NCI-H2196 (cell line): ENCODE results near the gene NLRP6.

Experiments
- DNase-seq: peaks from one replicate; lab custom pipeline; 2025; ENCODE audit not compliant: unreplicated experiment; lab: John Stamatoyannopoulos, UW

The NLRP6 gene

GRCh38 chr11:281486-282161, 3.4 kb downstream of the NLRP6 start:
- no peak for DNase-seq

GRCh38 chr11:282171-282570, 4.0 kb downstream of the NLRP6 start:
- no peak for DNase-seq

GRCh38 chr11:282630-283360, 4.6 kb downstream of the NLRP6 start:
- no peak for DNase-seq

GRCh38 chr11:283405-284104, 5.3 kb downstream of the NLRP6 start:
- DNase-seq, result no peak

GRCh38 chr11:284105-285020, 6.2 kb downstream of the NLRP6 start:
- no peak for DNase-seq

DNA sequence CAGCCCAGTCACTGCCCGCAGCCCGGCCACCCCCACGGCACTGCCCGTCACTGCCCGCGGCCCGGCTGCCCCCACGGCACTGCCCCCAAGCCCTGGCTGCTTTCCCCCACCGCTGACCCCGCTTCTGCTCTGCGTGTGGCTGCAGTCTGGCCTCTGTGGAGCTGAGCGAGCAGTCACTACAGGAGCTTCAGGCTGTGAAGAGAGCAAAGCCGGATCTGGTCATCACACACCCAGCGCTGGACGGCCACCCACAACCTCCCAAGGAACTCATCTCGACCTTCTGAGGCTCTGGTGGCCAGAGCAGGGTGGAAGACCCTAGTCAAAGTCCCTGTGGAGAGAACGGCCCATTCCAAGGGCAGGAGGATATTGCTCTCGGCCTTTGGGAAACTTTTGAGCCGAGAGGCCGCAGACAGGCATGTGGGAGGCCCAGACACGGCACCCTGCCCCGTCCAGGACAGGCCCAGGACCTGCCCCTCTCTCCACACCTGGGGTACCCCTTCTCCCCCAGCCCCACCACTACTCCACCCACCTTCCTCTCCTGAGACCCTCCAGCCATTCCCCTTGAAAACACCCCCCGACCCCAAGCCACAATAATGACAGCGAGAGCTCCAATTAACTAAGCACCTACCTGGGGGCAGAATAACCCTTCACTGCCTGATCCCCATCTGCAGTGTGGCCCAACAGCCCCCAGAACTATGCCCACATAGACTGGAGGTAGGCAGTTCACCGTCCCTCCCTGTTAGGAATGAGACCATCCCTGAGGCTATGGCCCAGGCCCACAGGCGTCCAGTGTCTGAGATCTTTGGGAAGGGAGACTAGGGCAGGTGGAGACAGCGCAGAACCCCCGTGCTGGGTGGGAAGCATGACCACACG, 7.0 kb downstream of the NLRP6 start:
- DNase-seq, result no peak

GRCh38 chr11:285894-286220, 7.7 kb downstream of the NLRP6 start:
- no peak for DNase-seq

DNA sequence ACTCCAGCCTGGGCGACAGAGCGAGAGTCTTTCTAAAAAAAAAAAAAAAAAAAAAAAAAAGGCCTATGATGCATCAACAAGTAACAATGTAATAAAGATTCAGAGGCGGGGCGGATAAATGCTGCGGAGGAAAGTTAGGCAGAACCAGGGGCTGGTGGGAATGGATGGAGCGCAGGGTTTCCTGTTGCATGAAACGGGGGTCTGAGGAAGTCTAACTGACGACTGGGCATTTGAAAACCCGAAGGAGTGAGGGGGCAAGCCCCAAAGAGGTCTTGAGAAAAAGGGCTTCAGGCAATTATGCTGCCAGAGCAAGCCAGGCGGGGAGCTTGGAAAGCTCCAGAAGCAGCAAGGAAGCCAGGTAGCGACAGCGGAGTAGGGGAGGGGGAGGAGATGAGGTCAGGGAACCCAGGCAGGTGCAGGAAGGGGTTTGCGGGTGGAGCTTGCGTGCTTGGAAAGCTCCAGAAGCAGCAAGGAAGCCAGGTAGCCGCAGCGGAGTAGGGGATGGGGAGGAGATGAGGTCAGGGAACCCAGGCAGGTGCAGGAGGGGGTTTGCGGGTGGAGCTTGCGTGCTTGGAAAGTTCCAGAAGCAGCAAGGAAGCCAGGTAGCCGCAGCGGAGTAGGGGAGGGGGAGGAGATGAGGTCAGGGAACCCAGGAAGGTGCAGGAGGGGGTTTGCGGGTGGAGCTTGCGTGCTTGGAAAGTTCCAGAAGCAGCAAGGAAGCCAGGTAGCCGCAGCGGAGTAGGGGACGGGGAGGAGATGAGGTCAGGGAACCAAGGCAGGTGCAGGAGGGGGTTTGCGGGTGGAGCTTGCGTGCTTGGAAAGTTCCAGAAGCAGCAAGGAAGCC, 9.0 kb downstream of the NLRP6 start:
- DNase-seq, result peak; percentile 48

- DNase-seq, result no peak
Measured at GRCh38 chr11:287821-288477, 9.7 kb downstream of the NLRP6 start.

DNA sequence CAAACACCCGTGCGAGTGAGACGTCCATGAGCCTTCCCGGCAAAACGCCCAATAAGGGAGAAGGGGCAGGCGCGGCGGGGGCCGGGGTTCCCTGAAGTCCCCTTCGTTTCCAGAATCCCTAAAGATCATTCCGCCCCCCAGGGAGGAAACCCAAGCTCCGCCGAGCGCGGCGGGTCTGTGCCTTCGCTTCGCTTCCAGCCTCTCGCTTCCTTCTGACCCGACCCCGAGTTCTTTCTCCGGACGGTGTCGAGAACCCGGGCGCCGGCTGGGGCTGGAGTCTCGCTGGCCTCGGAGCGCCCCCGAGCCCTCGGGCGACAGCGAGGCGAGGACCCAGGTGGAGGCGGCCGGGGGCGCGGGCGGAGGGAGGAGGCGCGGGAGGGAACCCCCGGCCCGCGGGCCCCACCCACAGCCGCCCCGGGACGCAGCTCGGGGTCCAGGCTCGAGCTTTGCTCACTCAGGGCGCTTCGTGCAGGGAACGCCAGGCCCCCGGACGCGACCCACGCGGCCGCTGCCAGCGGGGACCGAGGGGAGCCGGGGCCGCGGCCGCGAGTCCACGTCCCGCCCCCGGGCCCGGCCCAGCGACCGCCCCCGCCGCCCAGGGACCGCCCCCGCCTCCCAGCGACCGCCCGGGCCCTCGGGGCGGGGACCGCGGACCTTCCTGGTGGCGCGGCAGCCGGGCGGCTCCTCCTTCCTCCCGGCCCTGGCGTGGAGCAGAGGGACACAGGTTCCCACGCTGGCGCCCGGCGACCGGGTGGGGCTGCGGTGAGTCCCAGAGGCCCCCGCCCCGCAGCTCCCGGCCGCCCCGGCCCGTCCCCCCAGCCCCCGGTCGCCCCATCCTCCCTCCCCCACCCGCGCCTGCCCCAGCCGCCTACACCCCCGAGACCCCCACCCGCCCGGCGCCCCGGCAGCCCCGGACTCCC, 10.5 kb downstream of the NLRP6 start, which contains the start of gene PGGHG:
Gene PGGHG (plus strand): TSS at position 649 of the 920 bp plus-strand sequence. CDS start 691 bp downstream, outside the sequence.
- DNase-seq, result peak; percentile 50

DNA sequence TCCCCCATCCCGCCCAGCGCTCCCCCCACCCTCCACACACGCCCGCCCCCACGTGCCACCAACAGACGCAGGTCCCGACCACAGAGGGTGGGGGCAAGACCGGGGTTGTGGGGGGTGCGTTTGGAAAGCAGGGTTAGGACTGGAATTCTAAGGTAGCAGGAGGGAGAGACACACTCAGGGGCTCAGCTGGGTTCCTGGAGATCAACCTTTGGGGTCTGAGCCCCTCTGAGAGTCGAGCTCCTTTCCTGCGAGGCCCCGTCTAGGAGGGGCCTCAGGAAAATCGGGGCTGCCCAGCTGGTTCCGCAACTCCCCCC, 11.1 kb downstream of the NLRP6 start:
- DNase-seq, result no peak

DNA sequence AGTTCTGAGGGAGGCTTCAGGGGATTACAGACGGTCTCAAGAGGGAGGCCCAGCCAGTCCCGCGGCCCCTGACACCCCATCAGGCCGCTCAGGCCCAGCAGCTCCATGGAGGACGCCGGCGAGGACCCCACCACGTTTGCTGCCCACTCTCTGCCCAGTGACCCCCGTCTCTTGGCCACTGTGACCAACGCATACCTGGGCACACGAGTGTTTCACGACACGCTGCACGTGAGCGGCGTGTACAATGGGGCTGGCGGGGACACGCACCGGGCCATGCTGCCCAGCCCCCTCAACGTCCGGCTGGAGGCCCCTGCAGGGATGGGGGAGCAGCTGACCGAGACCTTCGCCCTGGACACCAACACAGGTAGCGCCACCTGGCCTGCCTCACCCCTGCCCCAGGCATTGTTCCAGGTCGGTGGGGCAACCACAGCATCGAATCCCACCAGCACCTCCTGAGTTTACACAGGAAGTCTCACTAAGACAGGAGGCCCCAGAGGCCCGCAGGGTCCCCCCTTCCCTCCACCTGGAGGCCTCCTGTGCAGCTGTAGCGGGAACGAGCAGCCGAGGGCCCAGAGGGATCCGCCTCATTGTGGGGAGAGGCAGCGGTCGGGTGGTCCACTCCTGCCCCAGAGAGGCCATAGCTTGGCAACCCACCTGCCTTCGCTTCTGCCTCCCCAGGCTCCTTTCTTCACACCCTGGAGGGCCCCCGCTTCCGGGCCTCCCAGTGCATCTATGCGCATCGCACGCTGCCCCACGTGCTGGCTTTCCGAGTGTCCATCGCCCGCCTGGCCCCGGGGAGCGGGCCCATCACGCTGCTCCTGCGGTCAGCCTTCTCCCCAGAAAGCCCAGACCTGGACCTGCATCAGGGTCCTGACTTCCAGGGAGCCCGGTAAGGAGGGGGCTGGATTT, 11.8 kb downstream of the NLRP6 start:
- DNase-seq, result no peak

- DNase-seq, result no peak
Measured at GRCh38 chr11:290621-291231, 12.5 kb downstream of the NLRP6 start.

GRCh38 chr11:291281-292210, 13.3 kb downstream of the NLRP6 start:
- DNase-seq, result no peak
